IMR-90 (cell line): ENCODE data around the gene ACP4. TPM values are rescaled to one million over a fixed set of nuclear protein-coding genes. Genes with fewer than 3 reads are reported as not detected.

ENCODE experiments used
- ATAC-seq: fragments of 200-7000 bp; cut with Tn5 transposase; 2 replicates; pipeline ENCODE4 v1.9.1; 2020; ENCODE audit warnings: low read depth, mild to moderate bottlenecking, moderate library complexity
- BruUV-seq: library from RNA; stranded (reverse); fragments of 400-500 nt; replicated peaks from 2 replicates; lab custom pipeline; 2021; lab: Mats Ljungman, UMichigan
- CTCF ChIA-PET: fragments of 300-600 bp; formaldehyde crosslinking; extraction: SDS; loops from one replicate; lab custom pipeline; 2021; ENCODE audit warnings: antibody characterized with exemption; lab: Yijun Ruan, JAX
- POLR2A ChIA-PET: fragments of 300-600 bp; sonication (Branson Sonifier 250); formaldehyde crosslinking; loops from one replicate; lab custom pipeline; 2022; ENCODE audit warnings: antibody characterized with exemption; ENCODE audit not compliant: unreplicated experiment; lab: Charles Lee
- DNase-seq: peaks from one replicate; pipeline ENCODE4 v3.0.0; 2013
- H2AFZ ChIP-seq: replicated peaks from 2 replicates; pipeline ENCODE3; 2013; ENCODE audit warnings: low read length, mild to moderate bottlenecking; ENCODE audit not compliant: poor library complexity
- H2AK5ac ChIP-seq: 2 replicates; pipeline ENCODE4 v1.6.1; 2013; ENCODE audit warnings: low read depth, low read length, inconsistent platforms
- H2AK9ac ChIP-seq: replicated peaks from 2 replicates; pipeline ENCODE3; 2013; ENCODE audit warnings: mild to moderate bottlenecking, low read depth, low read length, moderate library complexity; ENCODE audit not compliant: poor library complexity
- H2BK120ac ChIP-seq: 2 replicates; pipeline ENCODE4 v1.6.1; 2013; ENCODE audit warnings: low read depth, low read length, inconsistent platforms
- H2BK15ac ChIP-seq: 3 replicates; pipeline ENCODE4 v1.6.1; 2013; ENCODE audit warnings: low read depth, low read length, inconsistent platforms
- H2BK20ac ChIP-seq: 2 replicates; pipeline ENCODE4 v1.6.1; 2013; ENCODE audit warnings: low read depth, mild to moderate bottlenecking, inconsistent platforms, low read length, moderate library complexity
- H2BK5ac ChIP-seq: 2 replicates; pipeline ENCODE4 v1.6.1; 2013; ENCODE audit warnings: mild to moderate bottlenecking, low read depth, low read length, inconsistent platforms; ENCODE audit not compliant: poor library complexity, severe bottlenecking
- H3K14ac ChIP-seq: replicated peaks from 2 replicates; pipeline ENCODE4 v1.6.1; 2013; ENCODE audit warnings: low read depth, low read length, inconsistent platforms
- H3K18ac ChIP-seq: 2 replicates; pipeline ENCODE4 v1.6.1; 2013; ENCODE audit warnings: low read depth, low read length, control low read depth
- H3K23ac ChIP-seq: 2 replicates; pipeline ENCODE4 v1.6.1; 2013; ENCODE audit warnings: low read depth, low read length, inconsistent platforms
- H3K27ac ChIP-seq: 2 replicates; pipeline ENCODE4 v1.5.1; 2013; ENCODE audit warnings: mild to moderate bottlenecking, control low read depth, low read length; ENCODE audit not compliant: insufficient read depth
- H3K27me3 ChIP-seq: 2 replicates; pipeline ENCODE4 v1.6.1; 2013; ENCODE audit warnings: low read length; ENCODE audit not compliant: control insufficient read depth, insufficient read depth
- H3K36me3 ChIP-seq: 2 replicates; pipeline ENCODE4 v1.6.1; 2013; ENCODE audit warnings: low read length, mixed read lengths; ENCODE audit not compliant: control insufficient read depth, insufficient read depth
- H3K4ac ChIP-seq: 2 replicates; pipeline ENCODE4 v1.6.1; 2013; ENCODE audit warnings: low read depth, low read length, inconsistent platforms
- H3K4me1 ChIP-seq: 2 replicates; pipeline ENCODE4 v1.6.1; 2013; ENCODE audit warnings: low read length, mixed read lengths; ENCODE audit not compliant: control insufficient read depth, insufficient read depth
- H3K4me2 ChIP-seq: 2 replicates; pipeline ENCODE4 v1.6.1; 2013; ENCODE audit warnings: low read depth, mild to moderate bottlenecking, control low read depth, low read length, moderate library complexity
- H3K4me3 ChIP-seq: 2 replicates; pipeline ENCODE4 v1.5.1; 2013; ENCODE audit warnings: low read depth, mild to moderate bottlenecking, control low read depth, low read length, moderate library complexity; ENCODE audit not compliant: insufficient read depth
- H3K56ac ChIP-seq: 2 replicates; pipeline ENCODE4 v1.6.1; 2013; ENCODE audit warnings: low read length, inconsistent platforms; ENCODE audit not compliant: insufficient read depth; ENCODE audit errors: extremely low read depth
- H3K79me1 ChIP-seq, 2 experiments: 2 replicates each; pipeline ENCODE4 v1.6.1; 2013; ENCODE audit warnings: low read length in 2 of 2, inconsistent platforms in 1 of 2, low read depth in 1 of 2
- H3K9ac ChIP-seq: 2 replicates; pipeline ENCODE4 v1.6.1; 2013; ENCODE audit warnings: low read depth, low read length, control low read depth
- H3K9me1 ChIP-seq: 2 replicates; pipeline ENCODE4 v1.6.1; 2013; ENCODE audit warnings: low read length, inconsistent platforms; ENCODE audit not compliant: insufficient read depth
- H3K9me3 ChIP-seq: 2 replicates; pipeline ENCODE4 v1.6.1; 2013; ENCODE audit warnings: low read length; ENCODE audit not compliant: control insufficient read depth, insufficient read depth
- H4K20me1 ChIP-seq: 2 replicates; pipeline ENCODE4 v1.6.1; 2013; ENCODE audit warnings: low read length, inconsistent platforms; ENCODE audit not compliant: insufficient read depth
- H4K5ac ChIP-seq: 2 replicates; pipeline ENCODE4 v1.6.1; 2013; ENCODE audit warnings: mild to moderate bottlenecking, low read depth, low read length, control low read depth
- H4K8ac ChIP-seq, 2 experiments: 2 replicates each; pipeline ENCODE4 v1.6.1; 2013; ENCODE audit warnings: low read depth in 2 of 2, low read length in 2 of 2, control low read depth in 1 of 2, inconsistent platforms in 1 of 2
- H4K91ac ChIP-seq: 2 replicates; pipeline ENCODE4 v1.6.1; 2013; ENCODE audit warnings: low read depth, low read length, inconsistent platforms; ENCODE audit not compliant: insufficient read depth
- BHLHE40 ChIP-seq: fragments of 150-350 bp; IDR thresholded peaks from 2 replicates; pipeline ENCODE4 v1.6.1; 2016; ENCODE audit warnings: mild to moderate bottlenecking, low read depth, low read length
- CEBPB ChIP-seq: IDR thresholded peaks from 2 replicates; pipeline ENCODE4 v1.6.1; 2012; ENCODE audit warnings: low read depth, low read length, improper control_type of control experiment
- CHD1 ChIP-seq: IDR thresholded peaks from 2 replicates; pipeline ENCODE4 v1.6.1; 2012; ENCODE audit warnings: low read depth, low read length, improper control_type of control experiment
- ELK1 ChIP-seq: fragments of 150-350 bp; IDR thresholded peaks from 2 replicates; pipeline ENCODE4 v1.6.1; 2016; ENCODE audit warnings: low read depth, mild to moderate bottlenecking, low read length, moderate library complexity, borderline replicate concordance
- FOS ChIP-seq: fragments of 150-350 bp; IDR thresholded peaks from 2 replicates; pipeline ENCODE4 v1.6.1; 2016; ENCODE audit warnings: low read depth, low read length
- MAFK ChIP-seq: IDR thresholded peaks from 2 replicates; pipeline ENCODE4 v1.6.1; 2012; ENCODE audit warnings: low read depth, low read length, improper control_type of control experiment
- MAZ ChIP-seq: IDR thresholded peaks from 2 replicates; pipeline ENCODE4 v1.6.1; 2012; ENCODE audit warnings: low read depth, mild to moderate bottlenecking, low read length, improper control_type of control experiment, moderate library complexity, borderline replicate concordance
- MXI1 ChIP-seq: IDR thresholded peaks from 2 replicates; pipeline ENCODE4 v1.6.1; 2012; ENCODE audit warnings: low read depth, mild to moderate bottlenecking, low read length, moderate library complexity, borderline replicate concordance
- NFE2L2 ChIP-seq: fragments of 150-350 bp; IDR thresholded peaks from 2 replicates; pipeline ENCODE4 v1.6.1; 2016; ENCODE audit warnings: low read depth, mild to moderate bottlenecking, low read length
- POLR2A ChIP-seq: IDR thresholded peaks from 2 replicates; pipeline ENCODE4 v1.6.1; 2012; ENCODE audit warnings: mild to moderate bottlenecking, low read depth, low read length
- RAD21 ChIP-seq: IDR thresholded peaks from 2 replicates; pipeline ENCODE4 v1.6.1; 2012; ENCODE audit warnings: low read length, improper control_type of control experiment
- RCOR1 ChIP-seq: IDR thresholded peaks from 2 replicates; pipeline ENCODE4 v1.6.1; 2012; ENCODE audit warnings: mild to moderate bottlenecking, low read length, improper control_type of control experiment; ENCODE audit not compliant: insufficient replicate concordance
- RFX5 ChIP-seq: IDR thresholded peaks from 2 replicates; pipeline ENCODE4 v1.8.0; 2012; ENCODE audit warnings: low read depth, mild to moderate bottlenecking, low read length, moderate library complexity
- USF2 ChIP-seq: fragments of 150-350 bp; IDR thresholded peaks from 2 replicates; pipeline ENCODE4 v1.6.1; 2017; ENCODE audit warnings: mild to moderate bottlenecking, antibody characterized with exemption, low read length, low read depth
- WGBS, 2 experiments: methylation state at CpG; one replicate each; pipeline versions ENCODE4 v1.1.5 to v1.1.7; 2013; ENCODE audit warnings: missing lambda C conversion rate in 2 of 2; ENCODE audit not compliant: insufficient read length in 1 of 2; ENCODE audit errors: extremely low coverage in 2 of 2; 5-methylcytosine and 5-hydroxymethylcytosine counted together
- dilution Hi-C: fragments of 300-500 bp; cut with HindIII; formaldehyde crosslinking; loops from one replicate; pipeline ENCODE4 v1.14.3; 2018; ENCODE audit warnings: low sequenced_read_pairs; ENCODE audit not compliant: unreplicated experiment
- in situ Hi-C: fragments of 300-500 bp; cut with MboI; formaldehyde crosslinking; loops from 3 replicates; pipeline ENCODE4 v1.14.3; 2019; ENCODE audit warnings: low sequenced_read_pairs, inconsistent platforms, mixed read lengths
- intact Hi-C: fragments of 100-400 bp; cut with micrococcal nuclease; formaldehyde crosslinking; loops from 2 replicates; pipeline ENCODE4 v1.10.0; 2022
- polyA plus RNA-seq, 3 experiments: library from polyadenylated mRNA; depleted of rRNA; stranded (reverse); fragments of >200 nt; gene quantifications; 2 replicates each; pipeline ENCODE4 v1.2.3, GENCODE V29; 2012; ENCODE audit warnings: low replicate concordance in 1 of 3
- total RNA-seq: library from RNA; depleted of rRNA; stranded (reverse); fragments of >200 nt; gene quantifications from 2 replicates; pipeline ENCODE4 v1.2.3, GENCODE V29; 2012

ACP4 gene
- total and polyA plus RNA-seq, 2 of the 4 experiments (the other 2 are of a cell fraction), result not detected

- no peak for ATAC-seq
- intact Hi-C loops, result no loop called here
These were observed 33.3 kb downstream of the ACP4 start, which contains the start of gene KLK1 for GRCh38 chr19:50823389-50824042. Gene KLK1 (minus strand): TSS chr19:50823787. CDS start chr19:50823748, 39 bp downstream.

More at GRCh38 chr19:50823389-50824042, 33.3 kb downstream of the ACP4 start, which contains the start of gene KLK1:
- H3K56ac ChIP-seq, result no peak within 1 kb of the TSS
- no peak within 1 kb of the TSS for H4K8ac ChIP-seq
- DNase-seq, result no peak
- no peak within 1 kb of the TSS for H3K27ac ChIP-seq
- no peak within 1 kb of the TSS for H2BK120ac ChIP-seq
- H2BK5ac ChIP-seq, result no peak within 1 kb of the TSS
- no peak within 1 kb of the TSS for H2AK9ac ChIP-seq
- no peaks in the 10 kb centered on the region for H3K4me1 ChIP-seq
- H3K9me3 ChIP-seq, result no peaks in the 10 kb centered on the region
- no peaks in the 10 kb centered on the region for H3K79me1 ChIP-seq
- H2AFZ ChIP-seq, result no peak within 1 kb of the TSS
- dilution Hi-C loops (no loop called here), in situ Hi-C loops (no loop called here)
- no peak within 1 kb of the TSS for H4K5ac ChIP-seq
- no peak within 1 kb of the TSS for H3K23ac ChIP-seq
- POLR2A ChIA-PET, result no interaction called here
- no peak within 1 kb of the TSS for H2BK20ac ChIP-seq
- no peaks in the 10 kb centered on the region for H3K9me1 ChIP-seq
- CTCF ChIA-PET, result no interaction called here
- TF ChIP-seq NFE2L2 (no peak), MXI1 (no peak), MAZ (no peak), RFX5 (no peak), RCOR1 (no peak), CHD1 (no peak), MAFK (no peak), ELK1 (no peak), POLR2A (no peak), BHLHE40 (no peak), RAD21 (no peak), CEBPB (no peak), USF2 (no peak), FOS (no peak)
- H3K4me3 ChIP-seq, result no peak within 1 kb of the TSS
- no peak within 1 kb of the TSS for H4K91ac ChIP-seq
- H3K18ac ChIP-seq, result no peak within 1 kb of the TSS
- no peaks in the 10 kb centered on the region for H4K20me1 ChIP-seq
- no peak within 1 kb of the TSS for H3K4me2 ChIP-seq
- 40% methylated on average over 1 of the region's 14 CpGs; no CpG with 5 or more reads in 1 of the 2 experiments for WGBS, 2 experiments
- H3K9ac ChIP-seq, result no peak within 1 kb of the TSS
- H3K36me3 ChIP-seq, result no peaks in the 10 kb centered on the region
- no TSS peak for BruUV-seq
- H3K4ac ChIP-seq, result no peak within 1 kb of the TSS
- H2AK5ac ChIP-seq, result no peak within 1 kb of the TSS
- H2BK15ac ChIP-seq, result no peak within 1 kb of the TSS
- peaks cover 34% of the 10 kb centered on the region for H3K27me3 ChIP-seq
- H3K14ac ChIP-seq, result no peak within 1 kb of the TSS
